HUES64 (cell line): Measurements from ENCODE around the gene CSNK1D.

Source experiments
- H3K27ac ChIP-seq: 2 replicates; pipeline ENCODE4 v1.7.0; 2013; ENCODE audit warnings: low read depth, low read length, inconsistent platforms
- H3K27me3 ChIP-seq: 2 replicates; pipeline ENCODE4 v1.6.1; 2013; ENCODE audit warnings: mild to moderate bottlenecking, low read length; ENCODE audit not compliant: insufficient read depth
- H3K36me3 ChIP-seq: 2 replicates; pipeline ENCODE4 v1.6.1; 2013; ENCODE audit warnings: mild to moderate bottlenecking, low read length; ENCODE audit not compliant: insufficient read depth
- H3K4me1 ChIP-seq: 2 replicates; pipeline ENCODE4 v1.6.1; 2013; ENCODE audit warnings: mild to moderate bottlenecking, low read length, moderate library complexity; ENCODE audit not compliant: insufficient read depth
- H3K4me3 ChIP-seq: 2 replicates; pipeline ENCODE4 v1.5.1; 2013; ENCODE audit warnings: mild to moderate bottlenecking, low read length, moderate library complexity
- H3K9ac ChIP-seq: 2 replicates; pipeline ENCODE4 v1.6.1; 2013; ENCODE audit warnings: mild to moderate bottlenecking, low read depth, low read length
- H3K9me3 ChIP-seq: 2 replicates; pipeline ENCODE4 v1.6.1; 2013; ENCODE audit warnings: low read depth, low read length; ENCODE audit not compliant: insufficient read depth
- WGBS: fragments of 150-250, 120-280 bp; methylation state at CpG from one replicate; pipeline ENCODE4 v1.1.7; 2013; ENCODE audit warnings: missing lambda C conversion rate; 5-methylcytosine and 5-hydroxymethylcytosine counted together

Gene CSNK1D

DNA sequence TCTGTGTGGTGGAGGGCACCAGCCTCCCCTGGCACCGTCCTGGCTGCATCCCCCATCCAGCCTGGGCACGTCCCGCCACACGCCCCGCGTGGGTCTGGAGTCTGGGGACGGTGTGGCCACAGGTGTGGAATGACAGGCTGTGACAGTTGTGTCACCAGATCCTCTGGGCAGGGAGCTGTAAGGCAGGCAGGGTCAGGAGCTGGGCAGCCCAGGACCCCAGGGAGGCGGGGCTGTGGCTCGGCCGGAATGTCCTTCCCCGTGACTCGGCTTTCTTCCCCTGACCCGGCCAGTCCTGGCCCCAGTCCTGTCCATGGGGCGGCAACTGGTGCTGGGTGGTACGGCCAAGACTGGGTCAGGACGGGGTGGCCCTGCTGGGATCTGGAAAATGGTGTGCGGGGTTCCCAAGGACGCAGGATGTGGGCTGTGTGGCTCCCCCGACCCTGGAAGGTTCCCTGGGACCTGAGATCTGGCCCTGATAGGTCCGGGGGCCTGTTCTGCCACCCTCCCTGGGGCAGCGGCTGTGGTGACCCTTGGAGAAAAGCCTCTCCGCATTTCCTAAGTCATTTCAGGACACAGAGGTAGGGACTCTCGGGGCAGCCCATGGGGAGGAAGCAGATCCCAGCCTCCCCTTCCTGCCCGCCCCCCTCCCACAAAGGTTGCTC, 48.0 kb downstream of the CSNK1D start:
- no peaks in the 10 kb centered on the region; the same call in 1 of the 2 replicates for H3K4me1 ChIP-seq
- H3K4me3 ChIP-seq: no peak overlapping the region
- 78% methylated on average over 23 of the region's 24 CpGs for WGBS
- H3K9ac ChIP-seq: no peak overlapping the region
- no peak overlapping the region for H3K27ac ChIP-seq
- H3K27me3 ChIP-seq: peaks cover 43% of the 10 kb centered on the region
- H3K36me3 ChIP-seq: no peaks in the 10 kb centered on the region
- no peaks in the 10 kb centered on the region for H3K9me3 ChIP-seq

DNA sequence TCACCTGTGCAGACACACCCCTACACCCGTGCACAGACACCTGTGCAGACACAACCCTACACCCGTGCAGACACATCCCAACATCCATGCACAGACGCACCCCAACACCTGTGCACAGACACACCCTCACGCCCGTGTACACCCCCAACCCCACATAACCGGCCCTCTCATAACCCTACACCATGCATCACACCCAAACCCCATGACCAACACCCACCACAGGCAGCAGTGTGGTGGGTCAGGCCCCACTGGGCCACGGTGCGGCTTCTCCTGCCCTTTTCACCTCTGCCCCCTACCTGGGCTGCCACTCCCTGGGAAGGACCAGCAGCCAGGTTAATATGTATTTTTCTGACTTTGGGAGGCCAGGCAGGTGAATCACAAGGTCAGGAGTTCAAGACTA, 48.8 kb downstream of the CSNK1D start:
- Histone ChIP-seq H3K27ac (no peak overlapping the region), H3K9me3 (no peaks in the 10 kb centered on the region), H3K36me3 (no peaks in the 10 kb centered on the region), H3K4me3 (no peak overlapping the region), H3K9ac (no peak overlapping the region), H3K4me1 (no peaks in the 10 kb centered on the region), H3K27me3 (peaks cover 35% of the 10 kb centered on the region)
- WGBS: 84% methylated on average over 8 of the region's 8 CpGs

DNA sequence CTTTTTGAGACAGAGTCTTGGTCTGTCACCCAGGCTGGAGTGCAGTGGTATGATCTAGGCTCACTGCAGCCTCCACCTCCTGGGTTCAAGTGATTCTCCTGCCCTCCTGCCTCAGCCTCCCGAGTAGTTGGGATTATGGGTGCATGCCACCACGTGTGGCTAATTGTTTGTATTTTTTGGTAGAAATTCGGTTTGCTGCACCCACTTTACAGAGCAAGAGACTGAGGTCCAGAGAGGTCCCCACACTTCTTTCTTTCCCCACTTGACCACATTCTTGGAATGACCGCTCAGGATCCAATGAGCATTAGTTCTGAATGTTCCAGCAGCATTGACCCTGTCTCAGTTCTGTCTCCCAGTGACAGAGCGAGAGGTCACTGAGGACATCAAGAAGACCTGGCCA, 50.0 kb downstream of the CSNK1D start:
- WGBS: 87% methylated on average over 5 of the region's 5 CpGs
- no peaks in the 10 kb centered on the region for H3K36me3 ChIP-seq
- no peaks in the 10 kb centered on the region for H3K4me1 ChIP-seq
- no peak overlapping the region for H3K27ac ChIP-seq
- no peak overlapping the region for H3K9ac ChIP-seq
- H3K9me3 ChIP-seq: no peaks in the 10 kb centered on the region
- no peak overlapping the region for H3K4me3 ChIP-seq
- peaks cover 24% of the 10 kb centered on the region for H3K27me3 ChIP-seq

DNA sequence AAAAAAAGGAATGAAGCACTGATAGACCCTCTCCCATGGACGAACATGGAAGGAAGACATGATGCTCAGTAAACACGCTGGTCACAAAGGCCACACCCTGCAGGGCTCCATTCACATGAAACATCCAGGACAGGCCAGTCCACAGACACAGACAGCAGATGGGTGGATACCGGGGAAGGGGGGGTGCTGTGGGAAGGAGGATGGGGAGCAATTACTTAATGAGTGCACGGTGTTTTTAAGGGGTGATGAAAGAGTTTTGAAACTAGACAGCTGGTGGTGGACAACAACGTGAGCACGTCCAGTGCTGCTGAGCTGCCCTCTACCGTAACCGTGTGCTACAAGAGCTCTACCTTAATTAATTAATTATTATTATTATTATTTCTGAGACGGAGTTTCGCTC, 50.7 kb downstream of the CSNK1D start:
- Histone ChIP-seq H3K36me3 (no peaks in the 10 kb centered on the region), H3K27ac (no peak overlapping the region), H3K9ac (no peak overlapping the region), H3K4me3 (no peak overlapping the region), H3K9me3 (no peaks in the 10 kb centered on the region), H3K27me3 (peaks cover 17% of the 10 kb centered on the region), H3K4me1 (no peaks in the 10 kb centered on the region)
- WGBS: 92% methylated on average over 9 of the region's 10 CpGs

DNA sequence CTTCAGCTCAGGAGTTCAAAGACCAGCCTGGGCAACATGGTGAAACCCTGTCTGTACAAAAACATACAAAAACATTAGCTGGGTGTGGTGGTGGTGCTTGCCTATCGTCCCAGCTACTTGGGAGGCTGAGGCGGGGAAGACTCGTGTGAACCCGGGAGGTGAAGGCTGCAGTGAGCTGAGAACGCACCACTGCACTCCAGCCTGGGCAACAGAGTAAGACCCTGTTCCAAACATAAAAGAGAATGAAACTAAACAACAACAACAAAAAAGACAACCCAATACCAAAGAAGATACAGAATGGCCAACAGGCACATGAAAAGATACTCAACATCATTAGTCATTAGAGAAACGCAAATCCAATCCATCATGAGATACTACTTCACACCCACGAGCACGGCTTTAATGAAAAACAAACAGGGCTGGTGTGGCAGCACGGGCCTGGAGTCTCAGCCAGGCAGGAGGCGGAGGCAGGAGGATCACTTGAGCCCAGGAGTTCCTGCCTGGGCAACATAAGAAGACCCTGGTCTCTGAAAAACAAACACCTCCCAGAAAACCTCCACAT, 52.1 kb downstream of the CSNK1D start:
- Histone ChIP-seq H3K27ac (no peak overlapping the region), H3K27me3 (peaks cover 3% of the 10 kb centered on the region), H3K9ac (no peak overlapping the region), H3K4me1 (no peaks in the 10 kb centered on the region), H3K4me3 (no peak overlapping the region), H3K36me3 (no peaks in the 10 kb centered on the region), H3K9me3 (no peaks in the 10 kb centered on the region)
- WGBS: 85% methylated on average over 10 of the region's 10 CpGs

DNA sequence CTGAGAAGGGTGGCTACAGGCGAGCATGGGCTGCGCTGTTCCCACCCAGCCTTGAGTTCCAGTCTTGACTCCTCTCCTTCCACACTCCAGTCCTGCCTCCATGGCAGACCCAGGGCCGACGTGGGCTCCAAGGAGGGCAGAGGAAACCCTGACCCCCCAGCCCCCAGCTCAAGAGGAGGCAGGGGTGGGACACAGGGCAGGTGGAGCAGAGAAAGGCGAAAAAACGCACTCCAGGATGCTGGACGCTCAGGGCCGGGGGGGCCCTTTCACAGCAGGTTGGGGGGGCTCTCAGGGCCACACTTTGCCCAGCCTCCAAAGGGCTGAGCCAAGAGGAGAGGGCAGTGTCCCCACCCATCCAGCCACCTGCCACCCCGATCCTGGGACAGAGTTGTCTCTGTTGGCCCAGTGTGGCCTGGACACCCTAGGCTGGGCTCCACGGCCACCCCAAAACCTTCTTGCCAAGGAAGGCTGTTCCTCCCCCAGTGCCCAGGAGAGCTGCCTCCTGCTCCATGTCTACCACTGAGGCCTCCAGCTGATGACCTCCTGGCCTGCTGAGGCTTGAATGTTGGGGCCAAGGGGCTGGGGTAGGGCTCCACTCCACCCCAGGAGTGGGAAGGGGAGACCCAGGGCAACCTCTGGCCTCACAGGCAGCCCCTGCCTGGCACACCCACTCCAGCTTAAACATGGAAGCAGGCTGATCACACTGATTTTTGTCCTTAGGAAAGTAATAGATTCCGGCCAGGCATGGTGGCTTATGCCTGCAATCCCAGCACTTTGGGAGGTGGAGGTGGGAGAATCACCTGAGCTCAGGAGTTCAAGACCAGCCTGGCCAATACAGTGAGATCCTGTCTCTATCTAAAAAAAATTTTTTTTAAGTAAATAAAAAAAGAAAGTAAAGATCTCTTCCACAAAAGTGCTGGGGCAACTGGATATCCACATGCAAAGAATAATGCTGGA, 53.5 kb downstream of the CSNK1D start:
- Histone ChIP-seq H3K4me3 (no peak overlapping the region), H3K36me3 (no peaks in the 10 kb centered on the region), H3K27ac (no peak overlapping the region), H3K4me1 (no peaks in the 10 kb centered on the region), H3K9me3 (no peaks in the 10 kb centered on the region), H3K9ac (no peak overlapping the region), H3K27me3 (no peaks in the 10 kb centered on the region)
- 93% methylated on average over 11 of the region's 11 CpGs for WGBS

DNA sequence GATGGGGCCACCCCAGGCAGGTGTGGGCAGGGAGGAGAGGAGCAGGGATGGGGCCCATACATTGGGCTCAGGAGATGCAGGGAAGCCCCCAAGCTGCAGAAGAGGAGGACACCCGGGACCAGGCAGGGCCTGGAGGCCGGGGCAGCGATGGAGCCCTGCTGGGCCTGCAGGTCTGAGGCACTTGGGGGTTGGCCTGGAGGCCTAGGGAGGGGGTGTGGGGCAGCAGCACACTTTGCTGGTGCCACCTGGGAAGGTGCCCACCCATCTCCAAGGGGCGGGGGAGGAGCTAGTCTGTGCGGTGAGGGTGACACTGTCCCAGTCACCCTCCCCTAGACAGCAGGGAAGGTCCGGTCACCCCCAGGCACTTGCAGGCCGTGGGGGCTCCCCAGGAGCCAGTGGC, 54.4 kb downstream of the CSNK1D start:
- Histone ChIP-seq H3K27ac (no peak overlapping the region), H3K9me3 (no peaks in the 10 kb centered on the region), H3K27me3 (peaks cover 4% of the 10 kb centered on the region), H3K9ac (no peak overlapping the region), H3K36me3 (no peaks in the 10 kb centered on the region), H3K4me3 (no peak overlapping the region), H3K4me1 (no peaks in the 10 kb centered on the region)
- 92% methylated on average over 7 of the region's 7 CpGs for WGBS

DNA sequence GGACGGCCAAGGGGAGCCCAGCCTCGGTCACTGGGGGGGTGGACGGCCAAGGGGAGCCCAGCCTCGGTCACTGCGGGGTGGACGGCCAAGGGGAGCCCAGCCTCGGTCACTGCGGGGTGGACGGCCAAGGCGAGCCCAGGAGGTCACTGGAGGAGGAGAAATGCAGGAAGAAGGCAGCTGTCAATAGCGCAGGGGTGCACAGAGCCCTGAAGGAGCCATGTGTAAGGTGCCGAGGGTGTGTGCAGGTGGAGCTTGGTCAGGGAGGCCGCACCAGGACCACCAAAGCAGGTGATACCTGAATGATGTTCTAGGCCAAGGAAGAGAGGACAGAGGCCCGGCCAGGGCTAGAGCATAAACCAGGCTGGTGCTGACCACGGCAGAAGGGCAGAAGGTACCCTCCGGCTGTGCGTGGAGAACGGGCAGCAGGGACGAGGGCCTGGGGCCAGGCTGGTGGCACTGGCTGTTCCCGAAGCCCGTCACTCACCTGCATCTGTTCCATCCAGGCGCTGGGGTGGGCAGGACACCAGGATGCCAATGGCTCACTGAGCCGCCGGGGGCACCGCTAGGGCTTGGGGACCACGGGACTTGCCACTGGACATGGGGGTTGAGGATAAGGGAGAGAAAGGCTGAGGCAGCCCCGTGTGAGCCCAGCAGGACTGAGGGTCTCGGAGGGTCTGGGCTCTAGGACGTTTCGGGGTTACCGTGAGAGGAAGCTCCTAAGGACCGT, 55.0 kb downstream of the CSNK1D start:
- H3K27ac ChIP-seq: no peak overlapping the region
- 89% methylated on average over 32 of the region's 32 CpGs for WGBS
- H3K4me3 ChIP-seq: no peak overlapping the region
- no peaks in the 10 kb centered on the region for H3K9me3 ChIP-seq
- no peaks in the 10 kb centered on the region for H3K4me1 ChIP-seq
- no peak overlapping the region for H3K9ac ChIP-seq
- no peaks in the 10 kb centered on the region for H3K36me3 ChIP-seq
- peaks cover 8% of the 10 kb centered on the region for H3K27me3 ChIP-seq

DNA sequence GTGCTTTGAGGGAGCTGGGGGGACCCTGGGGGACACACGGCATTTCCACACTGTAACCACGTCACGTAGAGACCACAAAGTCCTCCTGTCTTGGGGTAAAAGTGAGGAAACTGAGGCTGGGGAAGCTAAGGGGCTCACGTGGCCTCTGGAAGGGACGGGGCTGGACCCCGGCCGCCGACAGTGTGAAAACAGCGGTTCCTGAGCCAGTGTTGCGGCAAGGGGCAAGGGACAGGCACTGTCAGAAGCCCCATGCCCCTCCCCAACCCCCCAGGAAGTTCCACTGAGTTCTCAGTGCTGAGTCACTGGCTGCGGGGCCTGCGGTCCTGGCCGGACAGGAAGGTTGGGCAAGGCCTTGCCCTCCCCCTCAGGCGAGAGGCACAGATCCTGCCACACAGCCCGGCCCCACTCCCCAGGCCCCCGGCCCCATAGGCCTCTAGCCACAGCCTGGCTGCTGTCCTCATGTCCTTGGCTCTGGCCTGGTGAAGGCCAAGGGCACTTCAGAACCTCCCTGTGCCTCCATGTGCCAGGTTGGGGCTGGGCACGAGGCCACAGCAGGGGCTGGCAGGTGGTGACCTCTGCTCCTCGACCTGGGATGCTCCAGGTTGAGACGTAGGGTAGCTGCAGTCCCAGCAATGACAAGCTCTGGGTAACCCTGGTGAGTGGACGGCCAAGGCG, 55.8 kb downstream of the CSNK1D start:
- no peak overlapping the region for H3K27ac ChIP-seq
- H3K27me3 ChIP-seq: peaks cover 15% of the 10 kb centered on the region
- 75% methylated on average over 21 of the region's 21 CpGs for WGBS
- no peak overlapping the region for H3K4me3 ChIP-seq
- no peaks in the 10 kb centered on the region for H3K9me3 ChIP-seq
- no peak overlapping the region for H3K9ac ChIP-seq
- no peaks in the 10 kb centered on the region for H3K36me3 ChIP-seq
- no peaks in the 10 kb centered on the region for H3K4me1 ChIP-seq

DNA sequence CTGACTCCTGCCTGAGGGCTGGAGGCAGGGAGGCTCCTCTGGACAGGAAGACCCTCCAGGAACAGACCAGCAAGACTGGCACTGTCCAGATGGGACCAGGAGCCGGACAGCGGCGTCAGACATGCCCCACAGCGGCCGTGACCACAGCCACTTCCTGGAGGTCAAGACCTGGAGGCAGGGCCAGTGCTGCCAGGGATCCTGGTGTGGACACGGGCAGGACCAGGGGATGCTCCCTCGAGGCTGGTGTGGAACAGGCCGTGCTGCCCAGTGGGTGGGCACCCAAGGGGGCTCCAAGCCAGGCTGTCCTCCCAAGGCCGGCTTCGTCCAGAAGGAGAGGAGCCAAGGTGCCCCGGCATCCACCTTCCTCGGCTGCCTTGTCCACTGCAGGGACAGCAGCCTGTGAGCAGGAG, 56.4 kb downstream of the CSNK1D start:
- no peaks in the 10 kb centered on the region for H3K36me3 ChIP-seq
- H3K4me1 ChIP-seq: no peaks in the 10 kb centered on the region
- no peak overlapping the region for H3K9ac ChIP-seq
- peaks cover 15% of the 10 kb centered on the region for H3K27me3 ChIP-seq
- no peak overlapping the region for H3K27ac ChIP-seq
- H3K4me3 ChIP-seq: no peak overlapping the region
- WGBS: 82% methylated on average over 12 of the region's 12 CpGs
- no peaks in the 10 kb centered on the region for H3K9me3 ChIP-seq
